C4-2B (cell line): ENCODE measurements around the gene KASH5.

ENCODE experiments used
- H3K27ac ChIP-seq: fragments of 450-650 bp; 2 replicates; pipeline ENCODE4 v1.5.1; 2017
- CTCF ChIP-seq: fragments of 450-650 bp; conservative IDR thresholded peaks from 2 replicates; pipeline ENCODE4 v1.5.1; 2017; ENCODE audit warnings: mild to moderate bottlenecking
- ZFX ChIP-seq: fragments of 450-650 bp; IDR thresholded peaks from 2 replicates; pipeline ENCODE4 v1.6.1; 2017

KASH5 gene

GRCh38 chr19:49450405-49450804 lies 62.4 kb downstream of the KASH5 start:
- H3K27ac ChIP-seq = peak overlapping the region; percentile 83
- TF ChIP-seq ZFX (no peak), CTCF (no peak)

GRCh38 chr19:49451430-49452181 lies 63.6 kb downstream of the KASH5 start, which contains the start of gene PIH1D1:
PIH1D1 (minus strand) TSS chr19:49451814; CDS start chr19:49451574, 240 bp downstream.
- no peak; the same call in 1 of the 2 replicates for TF ChIP-seq ZFX
- TF ChIP-seq CTCF = no peak
- peak within 1 kb of the TSS; percentile 83 for H3K27ac ChIP-seq

- peak within 1 kb of the TSS; percentile 83 for H3K27ac ChIP-seq
- TF ChIP-seq ZFX = no peak
These were observed 65.1 kb downstream of the KASH5 start, which contains the start of gene ALDH16A1 for GRCh38 chr19:49453013-49453756. ALDH16A1 (plus strand) TSS chr19:49453225; CDS start chr19:49453332, 107 bp downstream.

- peak overlapping the region; percentile 83 for H3K27ac ChIP-seq
- TF ChIP-seq ZFX (no peak), CTCF (no peak)
These were observed 65.8 kb downstream of the KASH5 start for GRCh38 chr19:49453757-49454240.

GRCh38 chr19:49455773-49456172 lies 67.7 kb downstream of the KASH5 start:
- TF ChIP-seq ZFX (no peak), CTCF (no peak)
- no peak overlapping the region for H3K27ac ChIP-seq

- H3K27ac ChIP-seq = no peak overlapping the region
- TF ChIP-seq ZFX (no peak), CTCF (no peak)
These were observed 68.3 kb downstream of the KASH5 start for GRCh38 chr19:49456326-49456725.

- H3K27ac ChIP-seq = no peak overlapping the region
- no peak for TF ChIP-seq ZFX
- no peak for TF ChIP-seq CTCF
These were observed 70.5 kb downstream of the KASH5 start for GRCh38 chr19:49458567-49458903.
